ENCODE measurements around the gene SAT2.
A peak's percentile ranks its signal among the peaks of the same experiment; 100 is the strongest.
"Not testable (repeated sequence)": the region's sequence is repeated elsewhere in the genome, so short reads cannot be mapped to it uniquely, and the experiment has no call there.

SAT2 gene

DNA sequence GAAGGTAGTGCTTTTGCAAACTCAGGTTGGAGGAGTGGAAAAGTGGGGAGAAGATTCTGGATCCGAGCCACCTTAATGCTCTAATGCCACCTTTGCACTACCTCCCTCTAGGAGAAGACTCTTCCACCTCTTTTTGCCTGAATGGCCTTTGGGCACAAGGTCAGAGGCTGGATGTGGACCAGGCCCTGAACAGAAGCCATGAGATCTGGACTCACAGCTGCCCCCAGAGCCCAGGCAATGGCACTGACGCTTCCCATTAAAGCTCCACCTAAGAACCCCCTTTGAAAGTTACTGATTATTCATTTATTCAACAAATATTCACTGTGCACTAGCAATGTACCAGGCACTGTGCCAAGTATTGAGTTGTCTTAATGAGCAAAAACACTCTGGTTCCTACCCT, 5.5 kb upstream of the SAT2 start:
- DNase-seq, result no peak

DNA sequence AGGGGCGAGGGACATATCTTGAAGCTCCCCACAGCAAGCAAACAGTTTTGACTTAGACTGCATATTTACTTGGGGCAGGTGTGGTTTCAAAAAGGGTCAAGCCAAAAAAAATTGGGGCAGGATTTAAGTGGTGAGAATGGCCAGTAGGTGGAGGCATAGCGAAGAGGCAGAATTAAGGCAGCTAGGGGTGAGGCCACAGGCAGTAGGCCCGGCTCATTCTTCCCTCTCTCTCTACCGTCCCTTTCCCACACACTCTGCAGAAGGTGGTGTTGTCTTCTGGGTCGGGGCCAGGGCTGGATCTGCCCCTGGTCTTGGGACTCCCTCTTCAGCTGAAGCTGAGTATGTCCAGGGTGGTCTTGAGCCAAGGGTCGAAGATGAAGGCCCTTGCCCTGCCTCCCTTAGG, 4.9 kb upstream of the SAT2 start:
- DNase-seq, result no peak

DNA sequence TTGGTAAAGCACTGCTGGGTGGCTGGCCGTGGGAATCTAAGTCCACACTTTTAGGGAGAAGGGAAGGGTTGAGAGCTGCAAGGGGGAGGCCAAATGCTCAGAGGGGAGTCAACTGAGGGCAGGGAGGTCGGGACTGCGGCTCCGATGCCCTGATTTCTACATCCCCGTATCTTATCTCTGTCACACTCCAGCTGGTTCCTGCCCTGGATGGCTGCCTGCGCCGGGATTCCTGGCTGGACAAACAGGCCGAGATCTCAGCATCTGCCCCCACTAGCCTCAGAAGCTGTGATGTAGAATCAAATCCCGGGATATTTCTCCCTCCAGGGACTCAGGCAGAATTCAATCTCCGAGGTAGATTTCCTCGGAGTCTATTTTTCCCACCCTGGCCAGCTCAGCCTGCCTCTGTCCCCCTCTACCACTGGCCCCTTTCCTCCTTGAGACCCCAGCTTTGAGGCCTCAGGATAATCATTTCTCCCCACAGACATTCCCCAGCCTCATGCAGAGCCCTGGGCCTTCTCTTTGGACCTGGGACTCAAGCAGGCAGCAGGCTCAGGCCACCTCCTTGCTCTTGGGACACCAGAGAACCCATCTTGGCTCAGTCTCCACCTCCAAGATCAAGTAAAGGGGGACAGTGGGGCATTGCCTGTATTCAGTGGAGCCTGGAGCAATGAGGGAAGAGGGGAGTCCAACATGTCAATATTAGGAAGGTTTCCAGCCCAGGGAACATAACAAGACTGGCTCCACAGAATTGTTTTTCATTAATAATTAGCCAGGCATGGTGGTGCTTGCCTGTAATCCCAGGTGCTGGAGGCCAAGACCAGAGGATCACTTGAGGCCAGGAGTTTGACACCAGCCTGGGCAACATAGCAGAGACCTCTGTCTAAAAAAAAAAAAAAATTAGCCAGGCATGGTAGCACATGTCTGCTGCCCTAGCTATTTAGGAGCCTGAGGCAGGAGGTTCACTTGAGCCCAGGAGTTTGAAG, 4.1 kb upstream of the SAT2 start:
- no peak for DNase-seq

DNA sequence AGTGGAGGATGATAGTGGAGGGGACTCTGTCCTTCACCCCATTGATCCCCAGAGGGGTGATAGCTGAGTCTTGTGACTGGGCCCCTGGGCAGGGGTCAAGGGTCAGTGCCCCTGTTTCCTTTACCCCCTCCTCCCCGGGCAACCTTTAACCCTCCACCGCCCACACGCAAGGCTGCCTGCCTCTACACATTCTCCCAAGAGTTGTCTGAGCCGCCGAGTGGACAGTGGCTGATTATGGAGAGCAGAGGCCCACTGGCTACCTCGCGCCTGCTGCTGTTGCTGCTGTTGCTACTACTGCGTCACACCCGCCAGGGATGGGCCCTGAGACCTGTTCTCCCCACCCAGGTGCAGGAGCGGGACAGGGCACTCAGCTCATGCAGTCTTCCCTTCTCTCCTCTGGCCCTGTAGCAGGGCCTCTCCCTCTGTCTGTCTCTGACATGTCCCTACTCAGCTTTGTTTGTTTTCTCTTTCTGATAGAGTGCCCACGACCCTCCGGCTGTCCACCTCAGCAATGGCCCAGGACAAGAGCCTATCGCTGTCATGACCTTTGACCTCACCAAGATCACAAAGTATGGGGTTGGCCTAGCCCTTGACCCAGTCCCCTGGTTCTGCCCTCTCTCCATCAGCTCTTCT, 2.4 kb upstream of the SAT2 start, which contains the start of gene SHBG:
SHBG (plus strand) TSS at position 197 of the 633 bp plus-strand sequence; CDS start at position 235, 38 bp downstream.
- no peak for DNase-seq

DNA sequence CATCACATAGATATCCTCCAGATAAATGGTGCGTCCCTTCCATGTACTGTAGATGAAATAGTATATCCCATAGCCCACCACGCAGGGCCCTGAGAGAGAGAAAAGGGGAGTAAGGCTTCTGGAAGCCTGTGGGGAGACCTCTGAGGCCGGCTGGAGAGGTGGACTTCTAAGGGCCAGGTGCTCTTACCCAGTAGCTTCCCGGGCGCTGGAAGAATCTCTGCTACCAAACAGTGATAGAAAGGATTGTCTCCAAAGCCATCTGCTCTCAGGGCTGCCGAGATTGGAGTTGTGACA, 718 bp downstream of the SAT2 start:
- no peak for DNase-seq

DNA sequence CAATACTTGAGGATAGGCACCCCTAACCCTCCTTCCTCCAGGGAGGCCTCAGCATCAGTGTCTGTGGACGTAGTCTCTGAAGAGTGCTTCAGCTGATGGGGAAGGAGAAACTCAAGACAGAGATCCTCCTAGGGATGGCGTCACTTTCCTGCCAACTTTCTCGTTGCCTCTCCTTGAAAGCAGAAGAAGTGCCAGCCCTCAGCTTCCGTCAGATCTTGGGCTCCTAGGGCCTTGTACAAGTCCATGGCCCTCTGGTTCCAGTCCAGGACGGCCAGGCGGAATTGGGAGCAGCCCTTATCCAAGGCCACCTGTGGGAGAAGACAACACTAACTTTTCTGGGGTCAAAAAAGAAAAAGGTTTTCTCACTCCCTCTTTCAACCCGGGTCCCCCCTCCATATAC, 1.3 kb downstream of the SAT2 start:
- DNase-seq, result no peak

DNA sequence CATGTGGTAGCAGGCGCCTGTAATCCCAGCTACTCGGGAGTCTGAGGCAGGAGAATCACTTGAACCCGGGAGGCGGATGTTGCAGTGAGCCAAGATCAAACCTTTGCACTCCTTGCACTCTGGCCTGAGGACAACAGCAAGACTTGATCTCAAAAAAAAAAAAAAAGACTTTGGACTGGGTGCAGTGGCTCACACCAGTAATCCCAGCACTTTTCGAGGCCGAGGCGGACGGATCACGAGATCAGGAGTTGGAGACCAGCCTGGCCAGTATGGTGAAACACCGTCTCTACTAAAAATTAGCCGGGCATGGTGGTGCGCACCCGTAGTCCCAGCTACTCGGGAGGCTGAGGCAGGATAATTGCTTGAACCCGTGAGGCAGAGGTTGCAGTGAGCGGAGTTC, 1.9 kb downstream of the SAT2 start:
- DNase-seq, result not testable (repeated sequence)

DNA sequence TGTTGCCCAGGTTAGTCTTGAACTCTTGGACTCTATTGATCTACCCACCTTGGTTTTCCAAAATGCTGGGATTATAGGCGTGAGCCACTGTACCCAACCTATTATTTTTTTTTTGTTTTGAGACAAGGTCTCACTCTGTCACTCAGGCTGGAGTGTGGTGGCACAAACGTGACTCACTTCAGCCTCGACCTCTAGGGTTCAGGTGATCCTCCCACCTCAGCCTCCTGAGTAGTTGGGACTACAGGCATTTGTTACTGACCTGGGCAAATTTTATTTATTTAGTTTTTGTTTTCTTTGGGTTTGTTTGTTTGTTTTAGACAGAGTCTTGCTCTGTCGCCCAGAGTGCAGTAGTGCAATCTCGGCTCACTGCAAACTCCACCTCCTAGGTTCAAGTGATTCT, 4.0 kb downstream of the SAT2 start:
- DNase-seq, result no peak

DNA sequence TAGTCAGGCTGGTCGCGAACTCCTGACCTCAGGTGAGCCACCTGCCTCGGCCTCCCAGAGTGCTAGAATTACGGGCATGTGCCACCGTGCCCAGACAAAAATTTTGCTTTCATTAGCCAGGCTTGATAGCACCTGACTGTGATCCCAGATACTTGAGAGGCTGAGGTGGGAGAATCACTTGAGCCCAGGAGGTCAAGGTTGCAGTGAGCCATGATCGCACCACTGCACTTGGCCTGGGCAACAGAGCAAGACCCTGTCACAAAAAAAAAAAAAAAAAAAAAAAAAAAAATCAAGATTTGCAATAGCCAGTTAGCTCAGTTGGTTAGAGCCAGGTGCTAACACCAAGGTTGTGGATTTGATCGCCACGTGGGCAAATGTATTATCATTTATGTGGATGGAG, 6.8 kb downstream of the SAT2 start:
- no peak for DNase-seq

DNA sequence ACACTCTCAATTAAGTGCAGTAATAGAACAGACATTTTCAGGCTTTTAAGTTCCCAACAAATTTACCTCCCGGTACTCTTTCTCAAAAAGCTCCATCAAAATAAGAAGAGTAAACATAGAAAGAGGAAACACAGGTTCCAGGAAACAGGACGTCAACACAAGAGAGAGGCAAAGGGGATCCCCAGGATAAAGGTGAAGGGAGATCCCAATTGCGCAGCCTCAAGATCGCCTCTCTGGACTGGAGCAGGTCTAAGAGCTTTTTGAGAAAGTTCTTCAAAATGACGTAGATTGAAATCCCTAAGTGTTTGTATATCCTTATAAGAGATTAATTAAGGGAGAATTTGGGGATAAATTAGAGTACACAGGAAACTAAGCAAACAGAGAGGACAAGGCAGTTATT, 9.0 kb downstream of the SAT2 start:
- DNase-seq, result no peak

DNA sequence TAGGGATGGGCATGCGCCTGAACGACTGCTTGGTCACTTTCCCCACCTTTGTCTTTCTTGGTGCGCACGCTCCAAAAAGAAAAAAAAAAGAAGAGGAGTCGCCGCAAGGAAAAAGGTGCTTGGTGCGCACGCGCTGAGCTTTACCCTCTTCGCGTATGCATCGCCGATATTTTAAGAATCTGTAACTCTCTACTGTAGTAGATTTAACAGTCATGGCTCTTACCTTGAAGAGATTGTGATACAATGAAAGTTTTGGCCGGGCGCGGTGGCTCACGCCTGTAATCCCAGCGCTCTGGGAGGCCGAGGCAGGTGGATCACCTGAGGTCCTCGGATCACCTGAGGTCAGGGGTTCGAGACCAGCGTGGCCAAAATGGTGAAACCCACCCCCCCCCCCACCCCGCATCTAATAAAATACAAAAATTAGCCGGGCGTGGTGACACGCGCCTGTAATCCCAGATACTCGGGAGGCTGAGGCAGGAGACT, 12.3 kb downstream of the SAT2 start:
- no peak for DNase-seq

DNA sequence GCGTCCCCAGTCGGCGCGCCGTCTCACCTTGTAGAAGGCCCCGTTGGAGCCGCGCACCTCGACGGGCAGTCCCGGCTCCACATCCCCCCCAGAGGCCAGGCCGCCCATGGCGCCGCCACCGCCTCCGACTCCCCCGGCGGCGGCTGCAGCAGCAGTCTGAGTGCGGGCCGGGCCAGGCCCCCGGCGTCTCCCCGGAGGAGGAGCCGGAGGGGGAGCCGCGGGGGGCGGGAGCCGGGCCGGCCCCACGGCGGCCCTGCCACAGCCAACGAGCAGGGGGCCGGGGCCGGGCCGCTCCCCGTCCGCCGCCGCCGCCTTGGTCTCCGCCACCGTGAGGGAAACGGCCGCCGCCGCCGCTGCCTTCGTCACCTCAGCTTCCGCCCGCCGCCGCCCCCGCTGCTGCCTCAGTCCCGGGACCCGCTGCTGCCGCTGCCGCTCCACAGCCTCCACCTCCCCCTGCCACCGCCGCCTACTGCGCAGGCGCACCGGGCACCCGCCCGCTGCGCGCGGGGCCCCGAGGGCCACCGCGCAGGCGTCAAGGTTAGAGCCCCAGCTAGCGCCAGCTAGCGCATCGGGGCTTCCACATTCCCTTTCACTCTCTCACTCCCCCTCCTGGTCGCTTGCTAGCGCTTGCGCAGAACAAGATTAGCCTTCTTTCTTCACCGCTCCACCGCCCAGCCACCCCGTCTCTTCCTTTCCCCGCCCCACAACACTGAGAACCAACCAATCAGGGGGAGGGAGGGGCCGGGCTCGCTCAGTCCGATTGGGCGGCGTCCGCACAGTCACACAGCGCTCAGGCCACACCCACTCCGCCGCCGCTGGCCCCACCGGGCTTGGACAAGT, 13.0 kb downstream of the SAT2 start, which contains the start of gene FXR2:
FXR2 (minus strand) TSS at position 473 of the 840 bp plus-strand sequence; CDS start at position 108, 365 bp downstream.
- peak; percentile 100 for DNase-seq

DNA sequence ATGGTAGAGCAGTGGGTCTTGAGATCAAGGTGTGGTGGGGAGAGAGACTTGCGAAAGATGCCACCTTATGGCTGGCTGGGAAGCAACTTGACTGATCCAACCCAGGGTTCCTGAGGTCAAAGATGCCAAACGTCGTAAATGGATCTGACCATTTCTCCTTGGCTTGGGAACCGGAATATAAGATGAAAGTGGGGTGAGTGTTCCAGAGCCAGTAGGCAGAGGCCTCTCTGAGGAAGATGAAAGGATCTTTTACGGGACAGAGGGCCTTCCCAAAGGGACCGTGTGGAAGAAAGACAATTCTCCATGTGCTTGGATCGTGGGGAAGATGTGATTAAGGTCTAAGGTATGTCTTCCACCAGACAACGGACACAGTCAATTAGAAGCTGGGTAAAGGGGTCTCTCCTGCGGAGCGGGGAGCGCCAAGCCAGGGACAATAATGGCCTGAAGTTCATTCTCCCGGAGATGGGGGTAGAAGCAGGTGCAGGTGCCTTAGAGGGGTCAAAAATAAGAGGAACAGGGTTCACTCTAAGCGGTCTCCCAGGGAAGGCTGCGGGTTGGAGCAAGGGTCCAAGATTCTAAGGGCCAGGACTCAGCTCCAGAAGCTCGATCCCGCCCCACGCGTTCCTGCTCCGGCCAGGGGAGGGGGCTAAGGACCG, 13.7 kb downstream of the SAT2 start:
- no peak for DNase-seq

DNA sequence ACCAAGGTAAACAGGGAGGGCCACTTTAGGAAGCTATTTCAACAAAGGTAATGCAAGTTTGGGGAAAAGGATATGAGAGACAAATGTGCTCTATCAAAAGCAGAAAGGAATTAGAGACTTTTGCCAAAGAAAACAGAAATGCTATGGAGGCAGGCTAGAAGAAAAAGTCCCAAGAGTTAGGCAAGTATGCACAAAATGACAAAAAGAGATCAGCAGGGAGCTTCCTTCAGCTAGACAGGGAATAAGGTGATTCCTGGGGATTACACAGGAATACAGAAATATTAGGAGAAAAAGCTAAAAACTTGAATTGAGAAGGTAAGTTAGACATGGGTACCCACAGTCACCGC, 15.4 kb downstream of the SAT2 start:
- no peak for DNase-seq

DNA sequence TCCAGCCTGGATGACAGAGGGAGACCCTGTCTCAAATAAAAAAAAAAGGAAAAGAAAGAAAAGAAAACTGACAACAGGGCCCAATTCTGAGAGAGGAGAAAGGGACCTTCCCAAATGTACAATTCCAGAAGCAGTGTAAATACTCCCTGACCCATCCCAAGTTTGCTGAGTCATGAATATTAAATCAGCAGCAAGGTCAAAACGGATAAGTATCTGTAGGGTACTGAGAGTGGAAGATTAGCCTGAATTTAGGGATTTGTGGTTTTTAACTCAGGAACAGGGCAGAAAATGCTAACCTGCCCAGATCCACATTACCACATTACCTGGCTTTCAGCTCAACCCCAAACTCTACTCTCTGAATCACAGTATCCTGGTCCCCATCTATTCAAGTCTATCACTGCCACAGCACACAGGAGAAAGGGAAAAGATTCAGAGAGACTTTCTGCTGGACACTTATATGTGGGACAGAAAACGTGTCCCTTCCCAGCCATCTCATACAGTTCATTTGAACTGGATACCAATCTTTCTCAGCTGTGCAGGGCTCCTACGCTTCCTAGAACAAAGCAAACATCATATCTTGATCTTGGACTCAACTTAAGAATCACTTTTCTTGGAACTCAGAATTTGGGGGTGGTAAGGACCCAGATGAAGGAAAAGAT, 15.9 kb downstream of the SAT2 start:
- no peak for DNase-seq

DNA sequence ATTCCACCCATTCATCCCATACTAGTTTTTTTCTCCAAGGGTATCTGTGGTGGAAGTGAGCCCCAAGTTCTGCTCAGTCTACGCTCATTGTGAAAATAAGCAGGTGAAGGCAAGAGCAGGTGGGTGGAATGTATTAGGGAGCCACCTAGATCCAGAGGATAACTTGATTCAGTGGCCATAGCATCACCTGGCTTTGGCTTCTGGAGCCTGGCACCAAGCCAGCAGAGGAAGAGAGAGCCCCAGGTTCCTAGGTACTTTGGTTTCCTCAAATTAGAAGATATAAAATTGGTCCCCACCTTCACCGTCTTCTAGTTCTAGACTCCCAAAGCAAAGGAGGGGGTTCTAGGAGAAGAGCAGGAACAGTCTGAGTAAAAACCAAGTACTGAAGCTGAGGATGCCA, 17.0 kb downstream of the SAT2 start:
- no peak for DNase-seq

DNA sequence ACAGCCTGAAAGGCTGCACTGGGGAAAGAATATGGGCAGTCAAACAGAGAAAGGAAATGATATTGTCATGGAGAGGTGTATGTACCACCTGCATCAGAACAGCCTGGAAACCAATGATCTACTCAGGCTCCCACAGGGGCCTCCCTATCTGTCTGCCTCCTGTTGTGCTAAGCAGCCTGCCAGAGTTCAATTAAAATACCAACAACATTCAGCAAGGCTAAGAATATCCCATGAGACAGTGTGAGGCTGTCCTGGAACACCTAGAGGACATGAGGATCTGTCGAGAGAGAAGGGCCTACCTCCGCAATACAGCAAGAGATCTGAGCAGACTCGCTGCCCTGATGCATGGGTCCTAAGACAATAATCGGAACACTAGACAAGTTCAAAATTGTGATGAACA, 21.3 kb downstream of the SAT2 start:
- DNase-seq, result no peak

DNA sequence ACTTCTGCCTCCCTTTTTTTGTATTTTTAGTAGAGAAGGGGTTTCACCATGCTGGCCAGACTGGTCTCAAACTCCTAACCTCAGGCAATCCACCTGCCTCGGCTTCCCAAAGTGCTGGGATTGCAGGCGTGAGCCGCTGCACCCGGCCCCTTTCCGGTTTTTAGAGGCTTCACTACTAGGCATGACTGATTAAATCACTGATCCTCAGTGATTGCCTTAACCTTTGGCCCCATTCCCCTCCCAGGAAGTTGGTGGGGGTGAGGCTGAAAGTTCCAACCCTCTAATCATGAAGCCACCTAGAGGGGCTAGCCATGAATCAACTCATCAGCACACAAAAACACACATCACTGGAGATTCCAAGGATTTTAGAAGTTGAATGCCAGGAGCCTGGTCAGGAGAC, 30.1 kb downstream of the SAT2 start:
- not testable (repeated sequence) for DNase-seq

DNA sequence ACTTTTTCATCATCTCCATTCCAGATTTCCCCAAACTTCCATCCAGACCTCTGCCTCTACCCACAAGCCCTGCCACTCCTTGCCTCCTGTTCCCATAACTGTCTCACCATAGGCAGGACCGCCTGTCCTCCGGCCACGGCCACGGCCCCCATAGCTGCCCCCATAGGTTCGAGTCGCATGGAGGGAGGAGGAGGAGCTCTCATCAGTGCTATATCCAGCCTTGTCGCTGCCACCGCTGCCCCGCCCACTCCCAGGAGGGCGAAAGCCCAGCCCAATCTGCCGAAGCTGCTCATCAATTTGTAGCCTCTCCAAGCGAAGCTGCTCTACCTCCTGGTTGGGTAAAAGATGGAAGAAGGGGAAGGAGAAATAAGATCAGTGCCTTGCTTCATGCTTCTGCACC, 34.3 kb downstream of the SAT2 start:
- no peak for DNase-seq

DNA sequence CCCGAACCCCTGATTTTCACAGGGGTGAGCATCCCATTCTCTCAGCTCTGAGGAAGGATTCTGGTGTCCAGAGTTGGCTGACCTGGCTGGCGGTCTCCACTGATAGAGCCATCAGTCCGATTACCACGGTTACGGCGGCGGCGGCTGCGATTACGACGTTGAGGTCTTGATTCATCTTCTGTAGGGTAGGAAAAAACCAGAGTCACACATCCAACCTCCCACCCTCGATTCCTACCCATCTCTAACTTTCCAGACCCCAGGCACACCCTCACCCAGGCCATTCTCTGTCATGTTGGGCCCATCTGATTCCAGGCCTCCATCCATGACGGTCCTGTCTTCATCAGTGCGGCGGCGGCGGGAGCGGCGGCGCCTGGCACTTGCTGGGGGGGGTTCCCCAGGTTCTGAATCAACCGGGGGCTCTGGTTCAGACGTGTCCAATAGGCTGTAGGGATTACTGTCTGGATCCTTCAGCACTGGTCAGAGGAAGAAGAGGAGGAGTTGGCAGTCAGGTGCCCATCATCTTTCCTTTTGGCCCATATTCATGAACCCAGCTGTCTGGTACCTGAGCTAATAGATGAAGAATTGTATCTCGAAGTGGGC, 35.1 kb downstream of the SAT2 start:
- DNase-seq, result no peak

DNA sequence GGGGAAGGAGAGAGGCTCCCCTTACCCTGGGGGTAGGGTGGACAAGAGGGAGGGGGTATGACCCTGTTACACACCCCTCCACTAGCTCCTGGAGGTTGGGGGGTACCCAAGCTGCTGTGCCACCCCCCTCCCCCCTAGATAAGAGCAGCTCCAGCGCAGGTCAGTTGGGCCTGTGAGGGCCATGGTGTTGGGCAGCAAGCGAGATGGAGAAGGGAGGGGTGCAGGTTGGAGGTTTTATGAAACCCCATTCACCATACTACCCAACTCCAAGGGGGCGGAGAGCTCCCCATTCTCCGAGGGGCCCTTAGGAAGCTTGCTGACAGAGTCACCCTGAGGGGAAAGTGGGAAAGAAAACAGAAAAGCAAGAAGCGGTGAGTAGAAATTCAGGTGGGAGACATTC, 36.0 kb downstream of the SAT2 start:
- DNase-seq, result no peak

DNA sequence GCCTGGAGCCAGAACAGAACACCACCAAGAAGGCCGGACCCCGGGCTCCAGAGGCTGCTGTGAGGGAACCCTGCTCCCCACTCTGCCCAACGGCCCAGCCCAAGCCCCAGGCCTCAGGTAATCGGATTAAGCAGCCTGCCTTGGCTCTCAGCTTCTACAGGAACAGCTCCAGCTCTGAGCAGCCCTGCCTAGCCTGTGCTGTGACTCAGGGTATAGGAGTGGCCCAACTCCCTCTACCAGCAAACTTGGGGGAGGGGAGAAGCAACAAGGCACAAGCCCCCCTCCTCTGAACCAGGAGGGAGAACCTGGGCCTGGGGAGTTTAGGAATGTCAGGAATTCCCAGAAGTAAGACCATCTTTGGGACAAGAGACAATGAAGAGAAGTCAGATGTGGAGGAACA, 36.9 kb downstream of the SAT2 start:
- DNase-seq, result no peak
